SH-SY5Y (cell line): ENCODE data around the gene TTC28.

Experiments used
- GATA2 ChIP-seq: IDR thresholded peaks from 2 replicates; pipeline ENCODE4 v1.6.1; 2011; ENCODE audit warnings: mild to moderate bottlenecking, low read depth, low read length
- GATA3 ChIP-seq: IDR thresholded peaks from 2 replicates; pipeline ENCODE4 v1.6.1; 2011; ENCODE audit warnings: low read depth, mild to moderate bottlenecking, low read length, moderate library complexity

DNA sequence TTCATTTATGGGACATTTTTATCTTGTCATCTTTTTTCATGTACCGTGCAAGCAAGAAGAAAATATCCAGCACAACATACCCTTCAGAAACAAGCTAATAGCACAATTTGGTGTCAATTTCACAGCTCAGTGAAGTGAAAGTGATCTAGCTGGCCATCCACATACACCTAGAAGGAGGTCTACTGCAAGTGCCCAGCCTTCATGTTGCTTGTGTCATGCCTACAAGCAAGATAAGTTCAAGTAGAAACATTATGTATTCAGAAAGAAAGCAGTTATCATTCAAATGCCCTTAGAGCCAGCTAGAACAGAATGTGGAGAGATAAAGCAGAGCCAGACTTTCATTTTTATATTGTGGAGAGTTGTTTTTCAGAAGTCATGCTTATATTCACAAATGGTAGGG is 434.9 kb downstream of the TTC28 start:
- TF ChIP-seq GATA3: no peak
- TF ChIP-seq GATA2: 0 out of 2 replicates have a peak, but pooled peaks have one; percentile 30
